PFSK-1 (cell line): ENCODE data around the gene HCFC1.

ENCODE experiments used
- FOXP2 ChIP-seq: optimal IDR thresholded peaks from 2 replicates; pipeline ENCODE3; 2011; ENCODE audit warnings: borderline replicate concordance, control low read depth, inconsistent platforms; ENCODE audit not compliant: insufficient read depth; ENCODE audit errors: extremely low read length, extremely low read depth
- POLR2AphosphoS5 ChIP-seq: IDR thresholded peaks from 2 replicates; pipeline ENCODE4 v1.6.1; 2012; ENCODE audit warnings: low read depth, mild to moderate bottlenecking, control low read depth, low read length, moderate library complexity
- SIN3A ChIP-seq: IDR thresholded peaks from 2 replicates; pipeline ENCODE4 v1.6.1; 2012; ENCODE audit warnings: mild to moderate bottlenecking, low read length, moderate library complexity, borderline replicate concordance; ENCODE audit not compliant: insufficient read depth
- TAF1 ChIP-seq: IDR thresholded peaks from 2 replicates; pipeline ENCODE4 v1.6.1; 2012; ENCODE audit warnings: low read length, control low read depth, borderline replicate concordance; ENCODE audit not compliant: insufficient read depth
- TF ChIP-seq, protein P1 (sequence below), 2 experiments: IDR thresholded peaks; 2 replicates each; pipeline versions ENCODE4 v1.6.1 to v1.8.0; 2011 to 2012; ENCODE audit warnings: low read depth in 2 of 2, low read length in 2 of 2, control low read depth in 1 of 2, inconsistent platforms in 1 of 2, mild to moderate bottlenecking in 1 of 2, moderate library complexity in 1 of 2; ENCODE audit not compliant: insufficient read depth in 1 of 2

Gene HCFC1

DNA sequence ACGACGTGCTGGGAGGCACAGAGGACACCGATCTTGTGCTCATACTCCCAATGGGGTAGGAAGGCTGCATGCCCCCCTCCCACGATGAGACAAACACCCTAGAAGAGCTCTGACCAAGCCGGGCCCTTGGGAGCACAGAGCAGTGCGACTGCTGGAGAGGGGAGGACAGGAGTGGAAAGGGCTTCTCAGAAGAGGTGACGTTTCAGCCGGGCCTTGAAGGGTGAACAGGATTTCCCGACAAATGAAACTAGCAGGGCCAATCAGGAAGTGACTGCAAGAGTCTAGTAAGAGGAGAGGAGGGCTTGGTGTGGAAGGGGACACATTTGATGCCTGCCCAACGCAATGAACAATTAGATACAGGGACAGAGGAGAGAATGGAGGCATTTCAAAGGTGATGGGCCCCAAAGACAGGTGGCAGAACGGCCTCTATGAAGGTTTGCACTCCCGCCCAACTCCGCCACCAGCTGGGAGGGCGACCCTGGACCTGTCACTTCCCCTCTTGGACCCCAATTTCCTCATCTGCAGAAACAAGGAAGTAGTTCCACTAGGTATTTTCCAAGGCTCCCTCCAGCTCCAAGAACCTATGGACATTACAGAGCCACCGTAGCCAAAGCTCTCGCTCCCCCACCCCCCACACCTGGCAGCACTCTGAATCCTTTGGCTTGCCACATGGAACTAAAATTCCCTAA, 3.9 kb downstream of the HCFC1 start:
- TF ChIP-seq POLR2AphosphoS5 (no peak), FOXP2 (no peak), SIN3A (no peak), TAF1 (no peak)
- TF ChIP-seq, protein P1, sequence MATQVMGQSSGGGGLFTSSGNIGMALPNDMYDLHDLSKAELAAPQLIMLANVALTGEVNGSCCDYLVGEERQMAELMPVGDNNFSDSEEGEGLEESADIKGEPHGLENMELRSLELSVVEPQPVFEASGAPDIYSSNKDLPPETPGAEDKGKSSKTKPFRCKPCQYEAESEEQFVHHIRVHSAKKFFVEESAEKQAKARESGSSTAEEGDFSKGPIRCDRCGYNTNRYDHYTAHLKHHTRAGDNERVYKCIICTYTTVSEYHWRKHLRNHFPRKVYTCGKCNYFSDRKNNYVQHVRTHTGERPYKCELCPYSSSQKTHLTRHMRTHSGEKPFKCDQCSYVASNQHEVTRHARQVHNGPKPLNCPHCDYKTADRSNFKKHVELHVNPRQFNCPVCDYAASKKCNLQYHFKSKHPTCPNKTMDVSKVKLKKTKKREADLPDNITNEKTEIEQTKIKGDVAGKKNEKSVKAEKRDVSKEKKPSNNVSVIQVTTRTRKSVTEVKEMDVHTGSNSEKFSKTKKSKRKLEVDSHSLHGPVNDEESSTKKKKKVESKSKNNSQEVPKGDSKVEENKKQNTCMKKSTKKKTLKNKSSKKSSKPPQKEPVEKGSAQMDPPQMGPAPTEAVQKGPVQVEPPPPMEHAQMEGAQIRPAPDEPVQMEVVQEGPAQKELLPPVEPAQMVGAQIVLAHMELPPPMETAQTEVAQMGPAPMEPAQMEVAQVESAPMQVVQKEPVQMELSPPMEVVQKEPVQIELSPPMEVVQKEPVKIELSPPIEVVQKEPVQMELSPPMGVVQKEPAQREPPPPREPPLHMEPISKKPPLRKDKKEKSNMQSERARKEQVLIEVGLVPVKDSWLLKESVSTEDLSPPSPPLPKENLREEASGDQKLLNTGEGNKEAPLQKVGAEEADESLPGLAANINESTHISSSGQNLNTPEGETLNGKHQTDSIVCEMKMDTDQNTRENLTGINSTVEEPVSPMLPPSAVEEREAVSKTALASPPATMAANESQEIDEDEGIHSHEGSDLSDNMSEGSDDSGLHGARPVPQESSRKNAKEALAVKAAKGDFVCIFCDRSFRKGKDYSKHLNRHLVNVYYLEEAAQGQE (IDR thresholded peaks at IDR 0.05; ENCODE audit: insufficient read depth in 1 of 2, low read depth in 2 of 2, low read length in 2 of 2) = no peak

DNA sequence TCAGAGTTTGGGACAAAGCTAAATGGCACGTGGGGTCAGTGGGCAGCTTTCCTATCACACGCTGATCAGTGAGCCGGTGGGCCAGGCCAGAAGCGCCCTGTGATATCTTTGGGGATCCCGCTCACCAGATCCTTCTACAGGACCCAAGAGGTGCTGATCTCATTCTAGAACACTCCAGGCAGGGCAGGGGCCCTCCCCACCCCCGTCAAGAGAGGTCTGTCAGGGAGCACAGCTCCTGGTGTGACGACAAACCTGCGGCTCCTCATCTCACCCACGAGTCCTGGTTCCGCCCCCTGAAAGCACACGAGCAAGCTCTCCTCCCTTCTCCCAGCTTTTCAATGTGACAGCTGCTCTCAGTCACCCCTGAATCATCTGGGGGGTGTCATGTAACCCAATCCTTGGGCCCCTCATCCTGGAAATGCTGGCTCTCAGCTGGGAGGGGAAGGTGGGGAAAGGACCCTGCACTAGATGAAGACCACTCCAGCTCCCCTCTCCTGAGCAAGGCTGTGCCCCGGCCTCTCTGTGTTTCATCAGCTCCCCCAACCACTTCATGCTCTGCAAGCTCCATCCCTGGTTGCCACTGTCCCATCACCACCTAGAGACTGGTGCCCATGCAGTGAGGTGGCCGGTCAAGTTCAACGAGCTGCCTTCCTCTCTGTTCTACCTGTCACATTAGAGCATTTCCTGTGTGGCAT, 4.6 kb downstream of the HCFC1 start:
- TF ChIP-seq, protein P1 (IDR thresholded peaks at IDR 0.05; ENCODE audit: insufficient read depth in 1 of 2, low read depth in 2 of 2, low read length in 2 of 2) = no peak
- no peak for TF ChIP-seq POLR2AphosphoS5
- TF ChIP-seq SIN3A = no peak
- no peak for TF ChIP-seq TAF1
- no peak for TF ChIP-seq FOXP2

DNA sequence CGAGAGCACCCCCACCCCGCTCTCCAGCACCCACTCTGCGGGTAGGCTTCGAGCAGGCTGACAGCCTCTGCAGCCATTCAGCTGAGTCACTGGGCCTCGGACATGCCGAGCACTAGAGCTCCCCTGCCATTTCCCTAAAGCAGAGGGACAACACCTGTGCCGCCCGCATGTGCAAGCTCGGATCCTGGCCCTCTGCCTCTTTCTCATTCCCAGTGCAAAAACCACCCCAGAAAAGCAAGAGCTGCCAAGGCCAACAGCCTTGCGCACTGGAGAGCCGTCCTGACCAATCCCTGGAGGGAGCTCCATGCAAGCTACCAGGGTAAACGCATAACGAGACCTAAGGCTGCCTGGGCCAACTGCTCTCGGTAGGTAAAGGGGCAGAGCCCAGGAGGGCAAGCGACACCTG, 5.3 kb downstream of the HCFC1 start:
- TF ChIP-seq POLR2AphosphoS5 = no peak
- TF ChIP-seq, protein P1 (IDR thresholded peaks at IDR 0.05; ENCODE audit: insufficient read depth in 1 of 2, low read depth in 2 of 2, low read length in 2 of 2) = no peak

DNA sequence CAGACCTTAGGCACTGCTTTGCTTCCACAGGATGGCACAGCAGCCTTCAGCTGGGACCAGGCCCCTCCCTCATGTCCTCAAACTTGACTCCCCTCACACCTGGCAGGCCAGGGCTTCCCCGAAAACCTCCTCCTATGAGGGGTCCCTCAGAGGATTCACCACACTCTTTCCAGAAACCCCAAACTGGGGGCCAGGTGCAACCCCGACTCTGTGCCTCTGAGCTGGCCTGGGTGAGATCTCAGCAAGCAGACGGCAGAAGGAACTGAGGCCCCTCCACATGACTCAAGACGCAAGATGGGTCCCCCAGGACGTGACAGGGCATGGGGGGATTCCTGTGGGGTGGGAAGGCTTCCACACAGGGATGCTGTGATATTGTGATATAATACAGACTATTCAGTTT, 6.2 kb downstream of the HCFC1 start:
- no peak for TF ChIP-seq TAF1
- no peak for TF ChIP-seq FOXP2
- no peak for TF ChIP-seq SIN3A
- TF ChIP-seq, protein P1 (IDR thresholded peaks at IDR 0.05; ENCODE audit: insufficient read depth in 1 of 2, low read depth in 2 of 2, low read length in 2 of 2) = no peak
- TF ChIP-seq POLR2AphosphoS5 = no peak

DNA sequence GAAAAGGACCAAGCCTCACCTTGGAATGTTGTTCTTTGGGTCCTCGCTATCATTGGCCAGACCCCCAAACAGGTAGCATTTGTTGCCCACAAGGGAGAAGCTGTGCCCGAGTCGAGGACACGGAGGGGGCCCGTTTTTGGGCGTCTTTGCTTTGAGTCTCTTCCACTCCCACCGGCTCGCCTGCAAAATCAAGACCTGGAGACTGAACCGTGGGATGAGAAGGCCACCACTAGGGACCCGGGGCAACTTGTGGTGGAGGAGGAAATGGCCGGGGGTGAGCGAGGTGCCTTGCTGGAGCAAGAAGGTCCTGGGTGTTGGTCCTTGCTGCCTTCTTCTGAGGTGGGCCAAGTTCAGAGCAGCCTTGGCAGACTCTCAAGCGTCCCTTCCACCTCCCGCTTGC, 7.5 kb downstream of the HCFC1 start:
- TF ChIP-seq SIN3A = no peak
- TF ChIP-seq, protein P1 (IDR thresholded peaks at IDR 0.05; ENCODE audit: insufficient read depth in 1 of 2, low read depth in 2 of 2, low read length in 2 of 2) = no peak
- no peak for TF ChIP-seq FOXP2
- no peak for TF ChIP-seq TAF1
- no peak for TF ChIP-seq POLR2AphosphoS5
